GM13976 (cell line): ENCODE measurements around the gene TBCK.
"Not testable (repeated sequence)": the region's sequence is repeated elsewhere in the genome, so short reads cannot be mapped to it uniquely, and the experiment has no call there.

ENCODE experiments used
- DNase-seq: peaks from one replicate; pipeline ENCODE4 v3.0.0; 2012; ENCODE audit warnings: low spot score
- CTCF ChIP-seq: IDR thresholded peaks from 2 replicates; pipeline ENCODE4 v1.5.1; 2012; ENCODE audit warnings: borderline replicate concordance, mild to moderate bottlenecking; ENCODE audit not compliant: insufficient read depth; ENCODE audit errors: extremely low read depth, missing control alignments, control extremely low read depth
- in situ Hi-C: fragments of 300-500 bp; cut with MboI; formaldehyde crosslinking; loops from one replicate; pipeline ENCODE4 v1.12.0; 2022; ENCODE audit warnings: low sequenced_read_pairs, mixed read lengths, inconsistent platforms; ENCODE audit not compliant: unreplicated experiment

TBCK gene

GRCh38 chr4:106140601-106141000 is 175.4 kb downstream of the TBCK start:
- no peak for DNase-seq
- TF ChIP-seq CTCF = no peak
- in situ Hi-C loops = no loop called here

GRCh38 chr4:106136777-106137331 is 179.2 kb downstream of the TBCK start:
- in situ Hi-C loops = no loop called here
- TF ChIP-seq CTCF = no peak
- DNase-seq = no peak

- TF ChIP-seq CTCF = no peak
- in situ Hi-C loops = no loop called here
Observed at GRCh38 chr4:106132045-106132444, 184.0 kb downstream of the TBCK start.

GRCh38 chr4:106126062-106126461 is 189.9 kb downstream of the TBCK start:
- no peak for TF ChIP-seq CTCF
- no peak for DNase-seq
- in situ Hi-C loops = no loop called here

More at GRCh38 chr4:106132045-106132444, 184.0 kb downstream of the TBCK start:
- no peak for DNase-seq

- DNase-seq, in situ Hi-C loops: not testable (repeated sequence)
Observed at GRCh38 chr4:106119949-106120555, 196.0 kb downstream of the TBCK start.

- in situ Hi-C loops = no loop called here
- DNase-seq = no peak
- TF ChIP-seq CTCF = no peak
Observed at GRCh38 chr4:106116025-106116424, 200.0 kb downstream of the TBCK start.

GRCh38 chr4:106114270-106114669 is 201.7 kb downstream of the TBCK start:
- TF ChIP-seq CTCF = no peak
- no peak for DNase-seq
- in situ Hi-C loops = no loop called here

GRCh38 chr4:106111778-106112469 is 204.1 kb downstream of the TBCK start:
- DNase-seq, in situ Hi-C loops: not testable (repeated sequence)
